Suprapubic skin (tissue), 4 donors: ENCODE data around the gene ZBTB42. TPM values are rescaled to one million over a fixed set of nuclear protein-coding genes. Genes with fewer than 3 reads are reported as not detected.

Source experiments
- DNase-seq, 2 donors: peaks; one replicate each; pipeline ENCODE4 v3.0.0-alpha.2; 2019; ENCODE audit warnings: low spot score in 2 of 2
- H3K27ac ChIP-seq: fragments of 200-600 bp; sonication (generic); one replicate; pipeline ENCODE4 v1.5.1; 2019
- H3K27me3 ChIP-seq: fragments of 200-600 bp; sonication (generic); one replicate; pipeline ENCODE4 v1.5.1; 2019
- H3K36me3 ChIP-seq: fragments of 200-600 bp; sonication (generic); one replicate; pipeline ENCODE4 v1.5.1; 2019
- H3K4me1 ChIP-seq: fragments of 200-600 bp; sonication (generic); one replicate; pipeline ENCODE4 v1.5.1; 2019
- H3K4me3 ChIP-seq: fragments of 200-600 bp; sonication (generic); one replicate; pipeline ENCODE4 v1.5.1; 2019; ENCODE audit warnings: mild to moderate bottlenecking
- H3K9me3 ChIP-seq: fragments of 200-600 bp; sonication (generic); one replicate; pipeline ENCODE4 v1.5.1; 2019
- CTCF ChIP-seq, 2 donors: fragments of 200-600 bp in 1 of 2; fragments of 450-650 bp in 1 of 2; sonication (generic) in 1 of 2; IDR thresholded peaks; one replicate each; pipeline ENCODE4 v1.5.1; 2016 to 2019; ENCODE audit warnings: antibody characterized with exemption in 2 of 2, mild to moderate bottlenecking in 1 of 2, moderate library complexity in 1 of 2
- EP300 ChIP-seq: sonication (generic); formaldehyde crosslinking; IDR thresholded peaks from one replicate; pipeline ENCODE4 v1.6.1; 2017; ENCODE audit warnings: antibody characterized with exemption
- POLR2A ChIP-seq, 2 donors: fragments of 450-650 bp; IDR thresholded peaks; one replicate each; pipeline ENCODE4 v1.6.1; 2017; ENCODE audit warnings: antibody characterized with exemption in 2 of 2, mild to moderate bottlenecking in 2 of 2, moderate library complexity in 2 of 2
- POLR2AphosphoS5 ChIP-seq, 3 donors: sonication (generic); formaldehyde crosslinking; IDR thresholded peaks; one replicate each; pipeline ENCODE4 v1.6.1; 2017; ENCODE audit warnings: antibody characterized with exemption in 3 of 3
- WGBS: methylation state at CpG from one replicate; pipeline ENCODE4 v1.1.5; 2018; 5-methylcytosine and 5-hydroxymethylcytosine counted together
- total RNA-seq, 4 donors: library from RNA; depleted of rRNA; stranded (reverse); fragments of >200 nt; gene quantifications; one replicate each; pipeline ENCODE4 v1.1.0, GENCODE V29; 2016

The ZBTB42 gene
- total RNA-seq, 4 donors from 2014 or later: 3.7 to 9.8 (median 7.8) TPM

GRCh38 chr14:104782086-104782807, 18.7 kb upstream of the ZBTB42 start:
- DNase-seq: no peak
- no peak overlapping the region for H3K27ac ChIP-seq
- H3K4me1 ChIP-seq: peaks cover 35% of the 10 kb centered on the region
- 89% methylated on average over 14 of the region's 28 CpGs for WGBS
- TF ChIP-seq EP300 (no peak), CTCF (IDR thresholded peaks at IDR 0.05) (no peak), POLR2A (IDR thresholded peaks at IDR 0.05) (no peak), POLR2AphosphoS5 (IDR thresholded peaks at IDR 0.05) (no peak)
- H3K36me3 ChIP-seq: peaks cover 24% of the 10 kb centered on the region
- H3K27me3 ChIP-seq: no peaks in the 10 kb centered on the region
- no peak overlapping the region for H3K4me3 ChIP-seq
- H3K9me3 ChIP-seq: no peaks in the 10 kb centered on the region

- H3K27me3 ChIP-seq: no peaks in the 10 kb centered on the region
- no peak overlapping the region for H3K4me3 ChIP-seq
- TF ChIP-seq EP300 (no peak), POLR2AphosphoS5 (IDR thresholded peaks at IDR 0.05) (no peak), CTCF (IDR thresholded peaks at IDR 0.05) (no peak), POLR2A (IDR thresholded peaks at IDR 0.05) (no peak)
- H3K36me3 ChIP-seq: peaks cover 20% of the 10 kb centered on the region
- no peak for DNase-seq
- no peaks in the 10 kb centered on the region for H3K9me3 ChIP-seq
- H3K4me1 ChIP-seq: peaks cover 38% of the 10 kb centered on the region
- H3K27ac ChIP-seq: no peak overlapping the region
- 87% methylated on average over 2 of the region's 13 CpGs for WGBS
These were observed 18.1 kb upstream of the ZBTB42 start for GRCh38 chr14:104782808-104783139.

GRCh38 chr14:104783484-104784217, 17.2 kb upstream of the ZBTB42 start:
- peaks cover 45% of the 10 kb centered on the region for H3K4me1 ChIP-seq
- WGBS: 70% methylated on average over 6 of the region's 16 CpGs
- no peak overlapping the region for H3K27ac ChIP-seq
- H3K4me3 ChIP-seq: no peak overlapping the region
- no peaks in the 10 kb centered on the region for H3K9me3 ChIP-seq
- H3K36me3 ChIP-seq: peaks cover 22% of the 10 kb centered on the region
- H3K27me3 ChIP-seq: no peaks in the 10 kb centered on the region
- TF ChIP-seq CTCF (IDR thresholded peaks at IDR 0.05): no peak
- TF ChIP-seq EP300: no peak
- TF ChIP-seq POLR2A (IDR thresholded peaks at IDR 0.05): no peak
- no peak for TF ChIP-seq POLR2AphosphoS5 (IDR thresholded peaks at IDR 0.05)
- DNase-seq: no peak

- Histone ChIP-seq H3K36me3 (peaks cover 23% of the 10 kb centered on the region), H3K9me3 (no peaks in the 10 kb centered on the region), H3K27me3 (no peaks in the 10 kb centered on the region), H3K4me3 (no peak overlapping the region), H3K4me1 (peaks cover 51% of the 10 kb centered on the region), H3K27ac (no peak overlapping the region)
- TF ChIP-seq POLR2A (IDR thresholded peaks at IDR 0.05) (no peak), CTCF (IDR thresholded peaks at IDR 0.05) (no peak), EP300 (no peak), POLR2AphosphoS5 (IDR thresholded peaks at IDR 0.05) (no peak)
- no peak for DNase-seq
- WGBS: 80% methylated on average over 5 of the region's 9 CpGs
These were observed 16.7 kb upstream of the ZBTB42 start for GRCh38 chr14:104784218-104784568.
